Osteoblast (primary cell): ENCODE results near the gene APOBEC3G. TPM values are rescaled to one million over a fixed set of nuclear protein-coding genes. Genes with fewer than 3 reads are reported as not detected.

Source experiments
- DNase-seq: peaks from one replicate; pipeline ENCODE4 v3.0.0; 2011; ENCODE audit warnings: low spot score, mixed read lengths; ENCODE audit not compliant: insufficient read length; ENCODE audit errors: missing footprints
- H2AFZ ChIP-seq: 2 replicates; pipeline ENCODE4 v1.6.0; 2011; ENCODE audit warnings: mild to moderate bottlenecking, low read length
- H3K27ac ChIP-seq: 2 replicates; pipeline ENCODE4 v1.5.1; 2011; ENCODE audit warnings: mild to moderate bottlenecking, low read depth, low read length, moderate library complexity
- H3K27me3 ChIP-seq: 2 replicates; pipeline ENCODE4 v1.6.0; 2012; ENCODE audit warnings: mild to moderate bottlenecking, control low read depth, inconsistent platforms, low read length, moderate library complexity; ENCODE audit not compliant: insufficient read depth
- H3K36me3 ChIP-seq: 2 replicates; pipeline ENCODE4 v1.5.1; 2011; ENCODE audit warnings: mild to moderate bottlenecking, low read length, control low read depth, moderate library complexity; ENCODE audit not compliant: insufficient read depth
- H3K4me1 ChIP-seq: 2 replicates; pipeline ENCODE4 v1.5.1; 2011; ENCODE audit warnings: mild to moderate bottlenecking, low read length, control low read depth, moderate library complexity; ENCODE audit not compliant: insufficient read depth
- H3K4me2 ChIP-seq: 2 replicates; pipeline ENCODE4 v1.6.0; 2011; ENCODE audit warnings: mild to moderate bottlenecking, low read length; ENCODE audit not compliant: insufficient read depth
- H3K4me3 ChIP-seq: fragments of 200-600 bp; sonication (generic); 3 replicates; pipeline ENCODE4 v1.5.1; 2012; ENCODE audit warnings: mild to moderate bottlenecking, low read length, inconsistent platforms; ENCODE audit not compliant: insufficient read depth
- H3K79me2 ChIP-seq: 2 replicates; pipeline ENCODE4 v1.6.0; 2012; ENCODE audit warnings: mild to moderate bottlenecking, low read length, control low read depth, inconsistent platforms; ENCODE audit not compliant: insufficient read depth
- H3K9me3 ChIP-seq: 2 replicates; pipeline ENCODE4 v1.5.1; 2011; ENCODE audit warnings: low read depth, low read length, control low read depth
- H4K20me1 ChIP-seq: 2 replicates; pipeline ENCODE4 v1.6.0; 2012; ENCODE audit warnings: mild to moderate bottlenecking, low read length, control low read depth; ENCODE audit not compliant: insufficient read depth
- total RNA-seq: library from RNA; depleted of rRNA; stranded (reverse); fragments of >200 nt; gene quantifications from 2 replicates; pipeline ENCODE4 v1.2.3, GENCODE V29; 2012
- TF ChIP-seq, protein P1 (sequence below): IDR thresholded peaks from 2 replicates; pipeline ENCODE4 v1.5.1; 2011; ENCODE audit warnings: mild to moderate bottlenecking, low read depth, low read length, moderate library complexity; ENCODE audit errors: extremely low read depth

Gene APOBEC3G
- total RNA-seq, 1 donor, result 18.1 TPM

DNA sequence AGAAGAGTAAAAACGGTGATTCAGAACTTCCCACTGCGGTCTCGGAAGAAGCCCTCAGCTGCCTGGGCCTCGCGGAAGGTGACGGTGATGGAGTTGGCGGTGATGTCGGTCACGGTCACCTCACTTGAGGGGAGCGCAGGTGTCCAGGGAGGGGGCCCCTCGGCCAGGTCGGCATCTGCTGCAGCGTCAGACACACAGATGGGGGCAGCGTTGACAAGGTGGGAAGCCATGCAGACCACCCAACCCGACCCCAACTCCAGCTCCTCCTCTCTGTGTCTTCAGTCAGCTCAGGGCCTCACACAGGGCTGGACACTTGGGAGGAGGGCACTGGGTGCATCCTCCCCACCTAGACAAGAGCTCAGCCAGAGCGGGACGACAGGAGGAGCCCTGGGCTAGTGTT lies 56.8 kb downstream of the APOBEC3G start:
- peaks cover 6% of the 10 kb centered on the region for H4K20me1 ChIP-seq
- H3K9me3 ChIP-seq, result no peaks in the 10 kb centered on the region
- H3K4me1 ChIP-seq, result peaks cover 5% of the 10 kb centered on the region
- H2AFZ ChIP-seq, result no peak overlapping the region
- peak; percentile 63 for DNase-seq
- H3K4me3 ChIP-seq, result no peak overlapping the region
- H3K27me3 ChIP-seq, result no peaks in the 10 kb centered on the region
- TF ChIP-seq, protein P1, sequence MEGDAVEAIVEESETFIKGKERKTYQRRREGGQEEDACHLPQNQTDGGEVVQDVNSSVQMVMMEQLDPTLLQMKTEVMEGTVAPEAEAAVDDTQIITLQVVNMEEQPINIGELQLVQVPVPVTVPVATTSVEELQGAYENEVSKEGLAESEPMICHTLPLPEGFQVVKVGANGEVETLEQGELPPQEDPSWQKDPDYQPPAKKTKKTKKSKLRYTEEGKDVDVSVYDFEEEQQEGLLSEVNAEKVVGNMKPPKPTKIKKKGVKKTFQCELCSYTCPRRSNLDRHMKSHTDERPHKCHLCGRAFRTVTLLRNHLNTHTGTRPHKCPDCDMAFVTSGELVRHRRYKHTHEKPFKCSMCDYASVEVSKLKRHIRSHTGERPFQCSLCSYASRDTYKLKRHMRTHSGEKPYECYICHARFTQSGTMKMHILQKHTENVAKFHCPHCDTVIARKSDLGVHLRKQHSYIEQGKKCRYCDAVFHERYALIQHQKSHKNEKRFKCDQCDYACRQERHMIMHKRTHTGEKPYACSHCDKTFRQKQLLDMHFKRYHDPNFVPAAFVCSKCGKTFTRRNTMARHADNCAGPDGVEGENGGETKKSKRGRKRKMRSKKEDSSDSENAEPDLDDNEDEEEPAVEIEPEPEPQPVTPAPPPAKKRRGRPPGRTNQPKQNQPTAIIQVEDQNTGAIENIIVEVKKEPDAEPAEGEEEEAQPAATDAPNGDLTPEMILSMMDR, result no peak
- H3K27ac ChIP-seq, result no peak overlapping the region
- H3K36me3 ChIP-seq, result no peaks in the 10 kb centered on the region
- no peaks in the 10 kb centered on the region for H3K79me2 ChIP-seq
- H3K4me2 ChIP-seq, result no peak overlapping the region

GRCh38 chr22:39134366-39135091 lies 57.5 kb downstream of the APOBEC3G start:
- Histone ChIP-seq H2AFZ (no peak overlapping the region), H3K4me2 (no peak overlapping the region), H3K9me3 (no peaks in the 10 kb centered on the region), H3K79me2 (no peaks in the 10 kb centered on the region), H3K27me3 (no peaks in the 10 kb centered on the region), H3K27ac (no peak overlapping the region), H3K4me1 (peaks cover 5% of the 10 kb centered on the region), H4K20me1 (peaks cover 6% of the 10 kb centered on the region), H3K36me3 (no peaks in the 10 kb centered on the region), H3K4me3 (no peak overlapping the region)
- TF ChIP-seq, protein P1, result no peak
- peak; percentile 61 for DNase-seq

- TF ChIP-seq, protein P1, result peak; percentile 44
- H3K36me3 ChIP-seq, result no peaks in the 10 kb centered on the region
- no peaks in the 10 kb centered on the region for H3K79me2 ChIP-seq
- no peak overlapping the region for H3K4me2 ChIP-seq
- DNase-seq, result peak; percentile 88
- H3K4me1 ChIP-seq, result peaks cover 5% of the 10 kb centered on the region
- H2AFZ ChIP-seq, result no peak overlapping the region
- H3K27ac ChIP-seq, result no peak overlapping the region
- H3K9me3 ChIP-seq, result no peaks in the 10 kb centered on the region
- no peaks in the 10 kb centered on the region for H3K27me3 ChIP-seq
- peaks cover 6% of the 10 kb centered on the region for H4K20me1 ChIP-seq
- no peak overlapping the region for H3K4me3 ChIP-seq
These were observed 58.2 kb downstream of the APOBEC3G start for GRCh38 chr22:39135092-39135896.

- no peak overlapping the region for H3K4me3 ChIP-seq
- H3K4me1 ChIP-seq, result peaks cover 4% of the 10 kb centered on the region
- H4K20me1 ChIP-seq, result peaks cover 6% of the 10 kb centered on the region
- no peaks in the 10 kb centered on the region for H3K9me3 ChIP-seq
- H3K27me3 ChIP-seq, result no peaks in the 10 kb centered on the region
- TF ChIP-seq, protein P1, result no peak
- H3K79me2 ChIP-seq, result no peaks in the 10 kb centered on the region
- H2AFZ ChIP-seq, result no peak overlapping the region
- no peak overlapping the region for H3K4me2 ChIP-seq
- no peaks in the 10 kb centered on the region for H3K36me3 ChIP-seq
- H3K27ac ChIP-seq, result no peak overlapping the region
- peak; percentile 62 for DNase-seq
These were observed 59.2 kb downstream of the APOBEC3G start for GRCh38 chr22:39136317-39136716.
